DMS 273 (cell line): ENCODE data around the gene CEBPA.

Experiments used
- DNase-seq: peaks from one replicate; lab custom pipeline; 2025; ENCODE audit not compliant: unreplicated experiment; lab: John Stamatoyannopoulos, UW

CEBPA gene

GRCh38 chr19:33289261-33289660, 13.1 kb downstream of the CEBPA start:
- no peak for DNase-seq

GRCh38 chr19:33288666-33289065, 13.7 kb downstream of the CEBPA start:
- DNase-seq = no peak

- DNase-seq = no peak
Observed at GRCh38 chr19:33287927-33288326, 14.4 kb downstream of the CEBPA start.

- no peak for DNase-seq
Observed at GRCh38 chr19:33287438-33287837, 14.9 kb downstream of the CEBPA start.

- no peak for DNase-seq
Observed at GRCh38 chr19:33286899-33287298, 15.4 kb downstream of the CEBPA start.

GRCh38 chr19:33285441-33285927, 16.9 kb downstream of the CEBPA start:
- DNase-seq = no peak

GRCh38 chr19:33284756-33285155, 17.6 kb downstream of the CEBPA start:
- no peak for DNase-seq

- DNase-seq = no peak
Observed at GRCh38 chr19:33284146-33284643, 18.1 kb downstream of the CEBPA start.

- DNase-seq = no peak
Observed at GRCh38 chr19:33283589-33283988, 18.7 kb downstream of the CEBPA start.

GRCh38 chr19:33282036-33282671, 20.2 kb downstream of the CEBPA start:
- DNase-seq = no peak

- no peak for DNase-seq
Observed at GRCh38 chr19:33281296-33281926, 20.9 kb downstream of the CEBPA start.

GRCh38 chr19:33280351-33280921, 21.9 kb downstream of the CEBPA start:
- DNase-seq = no peak

GRCh38 chr19:33279430-33280350, 22.6 kb downstream of the CEBPA start:
- no peak for DNase-seq

GRCh38 chr19:33278403-33279269, 23.7 kb downstream of the CEBPA start:
- DNase-seq = no peak

- no peak for DNase-seq
Observed at GRCh38 chr19:33278023-33278402, 24.3 kb downstream of the CEBPA start.

- no peak for DNase-seq
Observed at GRCh38 chr19:33277434-33277833, 24.9 kb downstream of the CEBPA start.

GRCh38 chr19:33275933-33276619, 26.3 kb downstream of the CEBPA start:
- no peak for DNase-seq

GRCh38 chr19:33275559-33275932, 26.8 kb downstream of the CEBPA start:
- no peak for DNase-seq

GRCh38 chr19:33274663-33275558, 27.4 kb downstream of the CEBPA start:
- DNase-seq = no peak
